OCI-LY3 (cell line): ENCODE data around the gene GALNT2.
A peak's percentile ranks its signal among the peaks of the same experiment; 100 is the strongest.

Source experiments
- H2AFZ ChIP-seq: fragments of 200-600, 300-600 bp; shearing (Covaris generic); 2 replicates; pipeline ENCODE4 v1.6.0; 2014; ENCODE audit warnings: antibody characterized with exemption, low read depth, low read length
- H3K27ac ChIP-seq: fragments of 200-600, 300-600 bp; sonication (generic); 2 replicates; pipeline ENCODE4 v1.5.1; 2014; ENCODE audit warnings: mild to moderate bottlenecking, low read length, moderate library complexity, mixed read lengths
- H3K27me3 ChIP-seq: fragments of 200-600, 300-600 bp; sonication (generic); 2 replicates; pipeline ENCODE4 v1.6.1; 2014; ENCODE audit warnings: low read depth, low read length, mixed read lengths
- H3K36me3 ChIP-seq: fragments of 200-600, 300-600 bp; sonication (generic); replicated peaks from 2 replicates; pipeline ENCODE3; 2014; ENCODE audit warnings: low read depth, low read length, mixed read lengths
- H3K4me1 ChIP-seq: fragments of 300-600, 200-600 bp; sonication (generic); 2 replicates; pipeline ENCODE4 v1.6.1; 2014; ENCODE audit warnings: low read length, mixed read lengths
- H3K4me2 ChIP-seq: fragments of 200-600, 300-600 bp; sonication (generic); 2 replicates; pipeline ENCODE4 v1.6.1; 2014; ENCODE audit warnings: low read length, mixed read lengths
- H3K4me3 ChIP-seq: fragments of 300-600, 200-600 bp; sonication (generic); 2 replicates; pipeline ENCODE4 v1.5.1; 2014; ENCODE audit warnings: antibody characterized with exemption, mild to moderate bottlenecking, low read length, moderate library complexity
- H3K79me2 ChIP-seq: fragments of 300-600, 200-600 bp; shearing (Covaris generic); 2 replicates; pipeline ENCODE4 v1.6.1; 2014; ENCODE audit warnings: mild to moderate bottlenecking, low read length, mixed read lengths
- H3K9ac ChIP-seq: fragments of 300-600, 200-600 bp; shearing (Covaris generic); 2 replicates; pipeline ENCODE4 v1.6.0; 2014; ENCODE audit warnings: mild to moderate bottlenecking, low read length, moderate library complexity
- H3K9me3 ChIP-seq: fragments of 200-600, 300-600 bp; shearing (Covaris generic); 2 replicates; pipeline ENCODE4 v1.6.1; 2014; ENCODE audit warnings: low read length, mixed read lengths; ENCODE audit not compliant: insufficient read depth
- H4K20me1 ChIP-seq: fragments of 200-600, 300-600 bp; sonication (generic); 2 replicates; pipeline ENCODE4 v1.6.1; 2016; ENCODE audit warnings: low read length, mixed read lengths; ENCODE audit not compliant: insufficient read depth
- CTCF ChIP-seq: fragments of 200-600, 300-600 bp; sonication (generic); IDR thresholded peaks from 2 replicates; pipeline ENCODE4 v1.5.1; 2014; ENCODE audit warnings: antibody characterized with exemption, low read length, low read depth
- EZH2phosphoT487 ChIP-seq: fragments of 200-600 bp; shearing (Covaris generic); IDR thresholded peaks from 2 replicates; pipeline ENCODE4 v1.6.1; 2018; ENCODE audit warnings: antibody characterized with exemption, mixed run types, low read depth

GALNT2 gene

DNA sequence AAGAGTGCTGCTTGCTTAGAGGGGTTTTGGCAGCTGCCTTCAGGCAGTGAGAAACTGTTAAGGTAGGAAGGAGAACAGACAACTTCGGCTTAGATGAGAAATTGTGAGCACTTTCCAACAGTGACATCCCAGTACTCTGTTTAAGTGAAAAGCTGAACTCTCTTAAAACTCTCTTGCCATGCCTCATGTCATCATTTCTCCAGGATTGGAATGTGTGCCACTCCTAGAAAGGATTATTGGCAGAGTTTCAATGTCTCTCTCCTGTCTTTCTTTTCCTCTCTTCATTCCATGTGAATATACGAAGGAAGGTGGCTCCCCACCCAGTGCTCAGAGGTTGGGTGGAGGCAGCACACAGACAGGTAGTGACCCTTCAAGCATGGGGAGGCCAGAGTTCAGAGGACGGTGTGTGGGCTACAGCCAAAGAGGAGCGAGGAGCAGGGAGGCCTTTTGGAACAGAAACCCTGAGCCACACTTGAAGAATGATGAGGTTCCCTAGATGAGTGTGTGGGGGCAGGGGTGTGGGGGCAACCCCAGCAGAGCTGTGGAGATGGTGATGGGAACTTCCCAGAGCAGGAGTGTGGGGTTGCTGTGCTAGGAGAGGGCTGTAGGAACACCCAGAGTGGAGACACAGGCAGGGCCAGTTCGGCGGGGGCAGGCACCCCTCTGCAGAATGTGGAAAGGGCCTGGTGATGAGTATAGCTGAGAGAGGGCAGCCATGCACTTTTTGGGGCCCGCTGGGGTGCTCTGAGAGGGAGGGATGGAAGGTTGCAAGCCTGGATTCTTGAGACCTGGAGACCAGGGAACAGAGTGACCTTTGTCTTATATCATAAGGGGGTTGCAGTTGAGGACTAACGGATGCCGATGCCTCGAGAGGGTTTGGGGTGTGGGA, 58.8 kb downstream of the GALNT2 start:
- H3K9ac ChIP-seq = no peak overlapping the region
- no peak overlapping the region for H3K27ac ChIP-seq
- H2AFZ ChIP-seq = no peak overlapping the region
- H3K79me2 ChIP-seq = peaks cover 78% of the 10 kb centered on the region
- no peak overlapping the region for H3K4me3 ChIP-seq
- peak overlapping the region; percentile 46 for H3K4me2 ChIP-seq
- H4K20me1 ChIP-seq = peaks cover 22% of the 10 kb centered on the region
- H3K4me1 ChIP-seq = peaks cover 63% of the 10 kb centered on the region
- H3K27me3 ChIP-seq = no peaks in the 10 kb centered on the region
- no peaks in the 10 kb centered on the region; the same call in 1 of the 2 replicates for H3K9me3 ChIP-seq
- no peak for TF ChIP-seq CTCF
- no peak for TF ChIP-seq EZH2phosphoT487
- H3K36me3 ChIP-seq = no peaks in the 10 kb centered on the region

DNA sequence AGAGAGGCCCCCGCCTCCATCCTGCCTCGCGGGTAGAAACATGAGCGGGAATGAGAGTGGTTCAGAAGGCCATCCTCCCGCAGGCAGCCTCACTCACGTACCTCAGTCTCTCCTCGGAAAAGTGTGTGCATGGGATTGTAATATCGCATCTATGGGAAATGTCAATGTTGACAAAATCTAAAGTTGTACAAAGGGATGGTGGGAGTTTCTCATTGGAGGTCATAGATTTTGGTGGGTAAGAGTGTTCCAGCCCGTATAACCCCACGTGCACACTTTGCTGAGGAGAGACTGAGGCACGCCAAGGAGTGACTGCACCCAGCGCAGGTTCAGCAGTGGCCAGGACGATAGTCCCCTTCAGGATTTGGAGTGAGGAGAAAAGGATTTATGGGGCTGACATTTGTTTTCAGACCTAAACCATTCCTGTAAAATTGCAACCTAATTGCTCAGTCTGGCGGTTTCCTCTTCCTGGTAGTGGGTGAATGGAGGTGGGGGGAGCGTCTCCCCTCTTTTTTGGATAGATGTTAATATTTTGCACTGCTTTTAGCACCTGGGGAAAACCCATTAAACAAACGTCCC, 59.6 kb downstream of the GALNT2 start:
- no peaks in the 10 kb centered on the region for H3K27me3 ChIP-seq
- peaks cover 56% of the 10 kb centered on the region for H3K4me1 ChIP-seq
- H3K36me3 ChIP-seq = no peaks in the 10 kb centered on the region
- TF ChIP-seq EZH2phosphoT487 (no peak), CTCF (no peak)
- H3K27ac ChIP-seq = no peak overlapping the region
- H3K4me3 ChIP-seq = 0 out of 2 replicates have a peak overlapping the region, but pooled peaks have one; percentile 15
- no peaks in the 10 kb centered on the region; the same call in 1 of the 2 replicates for H3K9me3 ChIP-seq
- H3K9ac ChIP-seq = no peak overlapping the region
- H3K79me2 ChIP-seq = peaks cover 73% of the 10 kb centered on the region
- H3K4me2 ChIP-seq = peak overlapping the region; percentile 46
- H4K20me1 ChIP-seq = peaks cover 25% of the 10 kb centered on the region
- no peak overlapping the region for H2AFZ ChIP-seq

GRCh38 chr1:230127105-230128054, 60.3 kb downstream of the GALNT2 start:
- Histone ChIP-seq H3K36me3 (no peaks in the 10 kb centered on the region), H3K27me3 (no peaks in the 10 kb centered on the region), H3K4me3 (no peak overlapping the region), H3K9me3 (no peaks in the 10 kb centered on the region; the same call in 1 of the 2 replicates), H3K79me2 (peaks cover 73% of the 10 kb centered on the region), H4K20me1 (peaks cover 32% of the 10 kb centered on the region), H3K4me1 (peaks cover 50% of the 10 kb centered on the region), H2AFZ (no peak overlapping the region), H3K27ac (no peak overlapping the region), H3K4me2 (peak overlapping the region; percentile 46), H3K9ac (no peak overlapping the region)
- TF ChIP-seq CTCF (no peak), EZH2phosphoT487 (no peak)
